Endothelial cell of hepatic sinusoid (primary cell): Measurements from ENCODE around the gene TTF2.
"Not testable (repeated sequence)": the region's sequence is repeated elsewhere in the genome, so short reads cannot be mapped to it uniquely, and the experiment has no call there.

ENCODE experiments used
- in situ Hi-C: cut with HindIII; loops from 2 replicates; pipeline ENCODE4 v1.10.0; 2017; ENCODE audit warnings: low sequenced_read_pairs

The TTF2 gene

GRCh38 chr1:117146575-117147340 is 86.6 kb downstream of the TTF2 start:
- in situ Hi-C loops, result no loop called here

GRCh38 chr1:117147341-117147831 is 87.3 kb downstream of the TTF2 start:
- in situ Hi-C loops, result no loop called here

GRCh38 chr1:117147856-117148588 is 87.9 kb downstream of the TTF2 start:
- in situ Hi-C loops, result no loop called here

GRCh38 chr1:117150316-117150715 is 90.2 kb downstream of the TTF2 start:
- in situ Hi-C loops, result no loop called here

- in situ Hi-C loops, result not testable (repeated sequence)
These were observed 91.2 kb downstream of the TTF2 start for GRCh38 chr1:117151305-117151704.
